ENCODE results near the gene ATP6V1G2. TPM values are rescaled to one million over a fixed set of nuclear protein-coding genes. Genes with fewer than 3 reads are reported as not detected.

Gene ATP6V1G2
- total RNA-seq, 2 experiments from 2014 or later: 3.8 to 14.1 TPM

GRCh38 chr6:31533455-31533841 lies 13.0 kb downstream of the ATP6V1G2 start:
- Histone ChIP-seq H3K4me2 (ENCODE audit: low read length) (no peak overlapping the region), H3K27ac (ENCODE audit: low read depth, low read length, poor library complexity, severe bottlenecking) (no peak overlapping the region), H3K4me3 (ENCODE audit: low read depth, low read length, poor library complexity, severe bottlenecking) (no peak overlapping the region), H3K79me2 (ENCODE audit: insufficient read depth, low read depth, low read length) (peaks cover 42% of the 10 kb centered on the region), H2AFZ (ENCODE audit: low read length) (no peak overlapping the region), H4K20me1 (ENCODE audit: insufficient read depth, low read length) (peaks cover 25% of the 10 kb centered on the region), H3K4me1 (ENCODE audit: insufficient read depth, low read length, poor library complexity, severe bottlenecking) (peaks cover 4% of the 10 kb centered on the region), H3K36me3 (ENCODE audit: insufficient read depth, low read length) (peaks cover 99% of the 10 kb centered on the region), H3K9me2 (ENCODE audit: insufficient read depth, low read length) (no peaks in the 10 kb centered on the region), H3K9me3 (ENCODE audit: low read length) (no peaks in the 10 kb centered on the region)
- no TSS peak for BruUV-seq (replicated peaks)
- ChIA-PET CTCF (ENCODE audit: unreplicated experiment) (no interaction called here), POLR2A (no interaction called here)
- TF ChIP-seq, protein P1, sequence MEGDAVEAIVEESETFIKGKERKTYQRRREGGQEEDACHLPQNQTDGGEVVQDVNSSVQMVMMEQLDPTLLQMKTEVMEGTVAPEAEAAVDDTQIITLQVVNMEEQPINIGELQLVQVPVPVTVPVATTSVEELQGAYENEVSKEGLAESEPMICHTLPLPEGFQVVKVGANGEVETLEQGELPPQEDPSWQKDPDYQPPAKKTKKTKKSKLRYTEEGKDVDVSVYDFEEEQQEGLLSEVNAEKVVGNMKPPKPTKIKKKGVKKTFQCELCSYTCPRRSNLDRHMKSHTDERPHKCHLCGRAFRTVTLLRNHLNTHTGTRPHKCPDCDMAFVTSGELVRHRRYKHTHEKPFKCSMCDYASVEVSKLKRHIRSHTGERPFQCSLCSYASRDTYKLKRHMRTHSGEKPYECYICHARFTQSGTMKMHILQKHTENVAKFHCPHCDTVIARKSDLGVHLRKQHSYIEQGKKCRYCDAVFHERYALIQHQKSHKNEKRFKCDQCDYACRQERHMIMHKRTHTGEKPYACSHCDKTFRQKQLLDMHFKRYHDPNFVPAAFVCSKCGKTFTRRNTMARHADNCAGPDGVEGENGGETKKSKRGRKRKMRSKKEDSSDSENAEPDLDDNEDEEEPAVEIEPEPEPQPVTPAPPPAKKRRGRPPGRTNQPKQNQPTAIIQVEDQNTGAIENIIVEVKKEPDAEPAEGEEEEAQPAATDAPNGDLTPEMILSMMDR (conservative IDR thresholded peaks at IDR 0.05; ENCODE audit: low read length): no peak
- TF ChIP-seq EZH2phosphoT487 (IDR thresholded peaks at IDR 0.05; ENCODE audit: borderline replicate concordance, low read depth, low read length): no peak
- intact Hi-C loops (cut with micrococcal nuclease; ENCODE audit: unreplicated experiment): no loop called here
- DNase-seq (ENCODE audit: low spot score): no peak

DNA sequence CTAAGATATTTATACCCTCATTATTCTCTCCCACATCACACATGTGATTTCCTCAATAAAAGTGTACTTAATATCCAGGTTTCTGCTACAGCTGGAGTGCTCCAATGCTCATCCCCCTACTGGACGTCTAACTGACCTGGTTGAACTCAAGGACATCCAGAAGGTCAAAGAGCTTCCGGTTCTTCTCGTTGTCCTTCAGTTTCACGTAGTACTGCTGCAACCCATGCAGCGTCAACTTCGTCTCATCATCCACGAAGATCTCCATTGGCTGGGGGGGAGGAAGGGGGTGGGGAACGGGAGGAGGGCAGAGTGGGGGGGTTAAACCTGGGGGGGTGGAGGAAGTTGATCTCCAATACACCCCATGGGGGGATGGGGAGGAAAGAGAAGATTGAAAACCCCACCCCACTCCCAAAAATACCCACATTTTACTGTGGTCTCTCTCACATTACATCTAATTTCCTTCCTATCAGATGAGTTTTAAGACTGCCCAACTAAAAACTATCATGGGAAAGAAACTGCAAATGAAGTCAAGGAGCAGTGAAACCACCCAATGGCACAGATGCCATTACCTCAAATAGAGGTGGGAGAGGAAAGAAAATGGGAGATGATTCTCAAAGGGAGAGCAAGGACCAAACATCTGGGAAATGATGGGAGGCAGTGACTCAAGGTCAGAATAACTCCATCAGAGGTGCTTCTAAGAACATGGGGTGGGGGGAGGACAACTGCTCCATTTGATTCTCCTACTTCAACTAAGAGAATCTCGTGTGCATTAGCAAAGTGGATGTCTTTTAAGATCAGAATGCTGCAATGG lies 13.6 kb downstream of the ATP6V1G2 start:
- POLR2A ChIA-PET: interaction anchor here (1.0 kb wide), 1 partner anchor 349 kb away, joined by 6 read pairs; no protein-coding TSS in a partner anchor
- CTCF ChIA-PET (ENCODE audit: unreplicated experiment): no interaction called here
- no peak for DNase-seq (ENCODE audit: low spot score)
- Histone ChIP-seq H3K4me1 (ENCODE audit: insufficient read depth, low read length, poor library complexity, severe bottlenecking) (no peaks in the 10 kb centered on the region), H3K27ac (ENCODE audit: low read depth, low read length, poor library complexity, severe bottlenecking) (no peak overlapping the region), H3K36me3 (ENCODE audit: insufficient read depth, low read length) (peaks cover 96% of the 10 kb centered on the region), H3K9me2 (ENCODE audit: insufficient read depth, low read length) (no peaks in the 10 kb centered on the region), H3K79me2 (ENCODE audit: insufficient read depth, low read depth, low read length) (peaks cover 36% of the 10 kb centered on the region), H2AFZ (ENCODE audit: low read length) (no peak overlapping the region), H3K4me3 (ENCODE audit: low read depth, low read length, poor library complexity, severe bottlenecking) (no peak overlapping the region), H3K9me3 (ENCODE audit: low read length) (no peaks in the 10 kb centered on the region), H3K4me2 (ENCODE audit: low read length) (no peak overlapping the region), H4K20me1 (ENCODE audit: insufficient read depth, low read length) (peaks cover 22% of the 10 kb centered on the region)
- BruUV-seq (replicated peaks): no TSS peak
- no peak for TF ChIP-seq EZH2phosphoT487 (IDR thresholded peaks at IDR 0.05; ENCODE audit: borderline replicate concordance, low read depth, low read length)
- TF ChIP-seq, protein P1 (conservative IDR thresholded peaks at IDR 0.05; ENCODE audit: low read length): no peak
- intact Hi-C loops (cut with micrococcal nuclease; ENCODE audit: unreplicated experiment): no loop called here

Measured in OCI-LY7 (cell line).